SK-N-MC (cell line): ENCODE data around the gene VAT1L.

Experiments
- FOXP2 ChIP-seq: optimal IDR thresholded peaks from 2 replicates; pipeline ENCODE3; 2011; ENCODE audit warnings: mild to moderate bottlenecking, moderate library complexity; ENCODE audit not compliant: insufficient read depth; ENCODE audit errors: extremely low read length, control extremely low read depth
- POLR2AphosphoS5 ChIP-seq: IDR thresholded peaks from 2 replicates; pipeline ENCODE4 v1.6.1; 2012; ENCODE audit warnings: mild to moderate bottlenecking, low read depth, low read length, borderline replicate concordance

GRCh38 chr16:77925531-77925930, 137.2 kb downstream of the VAT1L start:
- no peak for TF ChIP-seq FOXP2
- TF ChIP-seq POLR2AphosphoS5: no peak
